Left lung (tissue), 10 donors: ENCODE data around the gene ASF1B. TPM values are rescaled to one million over a fixed set of nuclear protein-coding genes. Genes with fewer than 3 reads are reported as not detected.

Source experiments
- ATAC-seq: fragments of 200-7000 bp; cut with Tn5 transposase; one replicate; pipeline ENCODE4 v1.9.1; 2020; ENCODE audit warnings: moderate library complexity
- DNase-seq, 4 donors: peaks; one replicate each; pipeline ENCODE4 v3.0.0-alpha.2; 2013 to 2020
- H3K27ac ChIP-seq, 2 donors: fragments of 200-600 bp; sonication (generic) in 1 of 2; one replicate each; pipeline versions ENCODE4 v1.5.0 to v1.8.0; 2020 to 2021
- H3K27me3 ChIP-seq, 2 donors: fragments of 200-600 bp; sonication (generic) in 1 of 2; one replicate each; pipeline versions ENCODE4 v1.5.0 to v1.8.0; 2020 to 2021
- H3K36me3 ChIP-seq, 2 donors: fragments of 200-600 bp; sonication (generic) in 1 of 2; one replicate each; pipeline versions ENCODE4 v1.5.0 to v1.8.0; 2020 to 2021
- H3K4me1 ChIP-seq, 2 donors: fragments of 200-600 bp; one replicate each; pipeline ENCODE4 v1.8.0; 2021
- H3K4me3 ChIP-seq, 2 donors: fragments of 200-600 bp; sonication (generic) in 1 of 2; one replicate each; pipeline versions ENCODE4 v1.5.0 to v1.8.0; 2020 to 2021; ENCODE audit warnings: mild to moderate bottlenecking in 1 of 2
- H3K9me3 ChIP-seq, 2 donors: fragments of 200-600 bp; sonication (generic) in 1 of 2; one replicate each; pipeline versions ENCODE4 v1.5.0 to v1.8.0; 2020 to 2021
- CTCF ChIP-seq, 2 donors: fragments of 200-600 bp; sonication (generic) in 1 of 2; IDR thresholded peaks; one replicate each; pipeline versions ENCODE4 v1.5.0 to v1.8.0; 2021; ENCODE audit warnings: antibody characterized with exemption in 2 of 2
- intact Hi-C, 2 donors: fragments of 100-400 bp; cut with DNase I; formaldehyde crosslinking; loops; one replicate each; pipeline versions ENCODE4 v1.11.2 to v1.14.2; 2022
- polyA plus RNA-seq, 6 donors: library from polyadenylated mRNA; unstranded; fragments of 120-200 nt; gene quantifications; one replicate each; pipeline ENCODE4 v1.2.1, GENCODE V29; 2013; ENCODE audit not compliant: insufficient read length in 6 of 6
- total RNA-seq, 2 donors: library from RNA; stranded (reverse); fragmentation: NEBNext Ultra II Directional; extraction: Animal tissue kit (Norgen Biotek cat#: 25700); gene quantifications; one replicate each; pipeline ENCODE4 v1.2.1, GENCODE V29; 2021
- donor health status: DM: no; HTN: yes; CAD: no.
- donor health status: DM: no; HTN: no; CAD: no.

The ASF1B gene
- total and polyA plus RNA-seq, 8 donors = 10.5 to 29.1 (median 16.1) TPM

- intact Hi-C loops = no loop called here
- ATAC-seq = no peak
Measured at GRCh38 chr19:14155371-14155770, 19.0 kb upstream of the ASF1B start.

GRCh38 chr19:14152713-14153112 is 16.3 kb upstream of the ASF1B start:
- no peak for ATAC-seq
- intact Hi-C loops = no loop called here
- Histone ChIP-seq H3K4me1 (peaks cover 18 to 37% of the 10 kb centered on the region in 2 donors), H3K4me3 (no peak overlapping the region), H3K9me3 (no peaks in the 10 kb centered on the region), H3K27ac (no peak overlapping the region), H3K27me3 (no peaks in the 10 kb centered on the region), H3K36me3 (peaks cover 0 to 50% of the 10 kb centered on the region in 2 donors)
- TF ChIP-seq CTCF (IDR thresholded peaks at IDR 0.05) = no peak
- peak in 1 of 4 donors; percentile 53 for DNase-seq

More at GRCh38 chr19:14155371-14155770, 19.0 kb upstream of the ASF1B start:
- peaks cover 0 to 10% of the 10 kb centered on the region in 2 donors for H3K4me1 ChIP-seq
- H3K4me3 ChIP-seq = no peak overlapping the region
- no peaks in the 10 kb centered on the region for H3K27me3 ChIP-seq
- no peak for DNase-seq
- TF ChIP-seq CTCF (IDR thresholded peaks at IDR 0.05) = no peak
- no peak overlapping the region for H3K27ac ChIP-seq
- H3K36me3 ChIP-seq = peaks cover 0 to 72% of the 10 kb centered on the region in 2 donors
- no peaks in the 10 kb centered on the region for H3K9me3 ChIP-seq

- peak overlapping the region; percentile 76 to 80 for H3K27ac ChIP-seq
- TF ChIP-seq CTCF (IDR thresholded peaks at IDR 0.05) = no peak
Measured at GRCh38 chr19:14150770-14151661, 14.6 kb upstream of the ASF1B start.

GRCh38 chr19:14150041-14150769 is 13.8 kb upstream of the ASF1B start:
- intact Hi-C loops = no loop called here
- peaks cover 0 to 25% of the 10 kb centered on the region in 2 donors for H3K36me3 ChIP-seq
- H3K27me3 ChIP-seq = no peaks in the 10 kb centered on the region
- no peak for TF ChIP-seq CTCF (IDR thresholded peaks at IDR 0.05)
- H3K27ac ChIP-seq = peak overlapping the region; percentile 76 to 80
- peak overlapping the region in 1 of 2 donors; percentile 13 for H3K4me3 ChIP-seq
- H3K4me1 ChIP-seq = peaks cover 18 to 52% of the 10 kb centered on the region in 2 donors
- no peaks in the 10 kb centered on the region for H3K9me3 ChIP-seq
- no peak for ATAC-seq
- DNase-seq = peak in 3 of 4 donors; percentile 14 to 61 (median 26)

More at GRCh38 chr19:14150770-14151661, 14.6 kb upstream of the ASF1B start:
- no peaks in the 10 kb centered on the region for H3K27me3 ChIP-seq
- intact Hi-C loops = no loop called here
- ATAC-seq = no peak
- H3K36me3 ChIP-seq = peaks cover 0 to 33% of the 10 kb centered on the region in 2 donors
- peak in 1 of 4 donors; percentile 68 for DNase-seq
- no peaks in the 10 kb centered on the region for H3K9me3 ChIP-seq
- no peak overlapping the region for H3K4me3 ChIP-seq
- peaks cover 18 to 48% of the 10 kb centered on the region in 2 donors for H3K4me1 ChIP-seq
